ENCODE measurements around the gene SAMD8.

DNA sequence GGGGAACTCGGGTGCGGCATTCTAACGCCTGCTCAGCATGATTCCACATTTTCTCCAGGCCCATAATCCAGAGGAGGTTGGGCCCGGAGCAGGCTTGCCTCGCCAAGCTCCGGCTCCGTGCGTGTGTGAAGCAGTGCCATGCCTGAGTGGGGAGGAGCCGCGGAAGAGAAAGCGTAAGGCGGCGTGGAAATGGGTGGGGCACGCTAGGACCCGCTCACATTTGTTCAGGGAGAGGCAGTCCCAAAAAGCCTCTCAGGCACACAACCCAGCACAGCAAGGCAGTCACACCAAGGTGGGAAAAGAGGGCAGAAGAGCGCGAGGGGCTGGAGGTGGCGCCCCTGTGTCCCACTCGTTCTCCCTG is 98.4 kb downstream of the SAMD8 start:
- TF ChIP-seq EZH2 (IDR thresholded peaks at IDR 0.05; ENCODE audit: borderline replicate concordance) = no peak
- TF ChIP-seq, protein P1, sequence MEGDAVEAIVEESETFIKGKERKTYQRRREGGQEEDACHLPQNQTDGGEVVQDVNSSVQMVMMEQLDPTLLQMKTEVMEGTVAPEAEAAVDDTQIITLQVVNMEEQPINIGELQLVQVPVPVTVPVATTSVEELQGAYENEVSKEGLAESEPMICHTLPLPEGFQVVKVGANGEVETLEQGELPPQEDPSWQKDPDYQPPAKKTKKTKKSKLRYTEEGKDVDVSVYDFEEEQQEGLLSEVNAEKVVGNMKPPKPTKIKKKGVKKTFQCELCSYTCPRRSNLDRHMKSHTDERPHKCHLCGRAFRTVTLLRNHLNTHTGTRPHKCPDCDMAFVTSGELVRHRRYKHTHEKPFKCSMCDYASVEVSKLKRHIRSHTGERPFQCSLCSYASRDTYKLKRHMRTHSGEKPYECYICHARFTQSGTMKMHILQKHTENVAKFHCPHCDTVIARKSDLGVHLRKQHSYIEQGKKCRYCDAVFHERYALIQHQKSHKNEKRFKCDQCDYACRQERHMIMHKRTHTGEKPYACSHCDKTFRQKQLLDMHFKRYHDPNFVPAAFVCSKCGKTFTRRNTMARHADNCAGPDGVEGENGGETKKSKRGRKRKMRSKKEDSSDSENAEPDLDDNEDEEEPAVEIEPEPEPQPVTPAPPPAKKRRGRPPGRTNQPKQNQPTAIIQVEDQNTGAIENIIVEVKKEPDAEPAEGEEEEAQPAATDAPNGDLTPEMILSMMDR (IDR thresholded peaks at IDR 0.05; ENCODE audit: poor library complexity) = no peak
